GM12865 (cell line): ENCODE data around the gene ADK.

Experiments used
- DNase-seq: peaks from one replicate; pipeline ENCODE4 v3.0.0; 2010; ENCODE audit warnings: low read depth
- H3K4me3 ChIP-seq: 2 replicates; pipeline ENCODE4 v1.5.1; 2011; ENCODE audit warnings: mild to moderate bottlenecking, low read depth, low read length, control low read depth
- CTCF ChIP-seq: IDR thresholded peaks from 2 replicates; pipeline ENCODE4 v1.5.1; 2011; ENCODE audit warnings: low read length, control low read depth, low read depth, inconsistent platforms; ENCODE audit not compliant: insufficient read depth; ENCODE audit errors: missing control alignments

ADK gene

GRCh38 chr10:74585231-74586087 lies 434.4 kb downstream of the ADK start:
- peak overlapping the region; percentile 57 for H3K4me3 ChIP-seq
- peak; percentile 91 for DNase-seq
- no peak for TF ChIP-seq CTCF

GRCh38 chr10:74586088-74586585 lies 435.1 kb downstream of the ADK start:
- TF ChIP-seq CTCF = no peak
- peak overlapping the region; percentile 57 for H3K4me3 ChIP-seq
- peak; percentile 74 for DNase-seq

- no peak for TF ChIP-seq CTCF
- H3K4me3 ChIP-seq = no peak overlapping the region
- no peak for DNase-seq
Observed at GRCh38 chr10:74587109-74587854, 436.3 kb downstream of the ADK start.

GRCh38 chr10:74589226-74589673 lies 438.2 kb downstream of the ADK start:
- no peak overlapping the region for H3K4me3 ChIP-seq
- no peak for TF ChIP-seq CTCF
- DNase-seq = peak; percentile 85

GRCh38 chr10:74589851-74590250 lies 438.8 kb downstream of the ADK start:
- no peak for TF ChIP-seq CTCF
- H3K4me3 ChIP-seq = no peak overlapping the region
- DNase-seq = no peak

GRCh38 chr10:74593470-74593869 lies 442.4 kb downstream of the ADK start:
- no peak for TF ChIP-seq CTCF
- H3K4me3 ChIP-seq = no peak overlapping the region
- DNase-seq = no peak
